Vagina (tissue), 2 donors: Measurements from ENCODE around the gene PDE8A. TPM values are rescaled to one million over a fixed set of nuclear protein-coding genes. Genes with fewer than 3 reads are reported as not detected.
A peak's percentile ranks its signal among the peaks of the same experiment; 100 is the strongest.

Experiments used
- DNase-seq, 2 donors: peaks; one replicate each; pipeline ENCODE4 v3.0.0-alpha.2; 2017; ENCODE audit errors: extremely low spot score in 2 of 2
- H3K27ac ChIP-seq: fragments of 200-600 bp; sonication (generic); one replicate; pipeline ENCODE4 v1.5.1; 2019
- H3K27me3 ChIP-seq: fragments of 200-600 bp; sonication (generic); one replicate; pipeline ENCODE4 v1.5.1; 2019
- H3K36me3 ChIP-seq, 2 donors: fragments of 200-600 bp; sonication (generic); one replicate each; pipeline ENCODE4 v1.5.1; 2017 to 2019
- H3K4me1 ChIP-seq: fragments of 200-600 bp; sonication (generic); one replicate; pipeline ENCODE4 v1.5.1; 2019
- H3K4me3 ChIP-seq, 2 donors: fragments of 200-600 bp; sonication (generic); 1 replicate in 1 of 2; 2 replicates in 1 of 2; pipeline ENCODE4 v1.5.1; 2016 to 2019
- H3K9me3 ChIP-seq: fragments of 200-600 bp; sonication (generic); one replicate; pipeline ENCODE4 v1.5.1; 2019
- POLR2A ChIP-seq, 2 donors: fragments of 450-650 bp; IDR thresholded peaks; one replicate each; pipeline ENCODE4 v1.6.1; 2017; ENCODE audit warnings: antibody characterized with exemption in 2 of 2, mild to moderate bottlenecking in 2 of 2, moderate library complexity in 2 of 2
- POLR2AphosphoS5 ChIP-seq, 2 donors: sonication (generic); formaldehyde crosslinking; IDR thresholded peaks; one replicate each; pipeline ENCODE4 v1.9.0; 2017; ENCODE audit warnings: antibody characterized with exemption in 2 of 2, mild to moderate bottlenecking in 2 of 2, low read depth in 1 of 2; ENCODE audit not compliant: insufficient read depth in 1 of 2
- intact Hi-C: fragments of 100-400 bp; cut with DNase I; formaldehyde crosslinking; loops from one replicate; pipeline ENCODE4 v1.15.1; 2023
- total RNA-seq: library from RNA; depleted of rRNA; stranded (reverse); fragments of >200 nt; gene quantifications from one replicate; pipeline ENCODE4 v1.2.3, GENCODE V29; 2016
- TF ChIP-seq, protein P1 (sequence below), 3 experiments: fragments of 450-650 bp in 2 of 3; fragments of 200-600 bp in 1 of 3; sonication (generic) in 1 of 3; IDR thresholded peaks; one replicate each; pipeline ENCODE4 v1.5.1; 2017 to 2019; ENCODE audit warnings: antibody characterized with exemption in 3 of 3, mild to moderate bottlenecking in 2 of 3, moderate library complexity in 2 of 3

The PDE8A gene
- total RNA-seq, 1 donor from 2014 or later, result 33.9 TPM

- TF ChIP-seq POLR2AphosphoS5 (IDR thresholded peaks at IDR 0.05; ENCODE audit: insufficient read depth in 1 of 2, low read depth in 1 of 2), result no peak
- TF ChIP-seq, protein P1, sequence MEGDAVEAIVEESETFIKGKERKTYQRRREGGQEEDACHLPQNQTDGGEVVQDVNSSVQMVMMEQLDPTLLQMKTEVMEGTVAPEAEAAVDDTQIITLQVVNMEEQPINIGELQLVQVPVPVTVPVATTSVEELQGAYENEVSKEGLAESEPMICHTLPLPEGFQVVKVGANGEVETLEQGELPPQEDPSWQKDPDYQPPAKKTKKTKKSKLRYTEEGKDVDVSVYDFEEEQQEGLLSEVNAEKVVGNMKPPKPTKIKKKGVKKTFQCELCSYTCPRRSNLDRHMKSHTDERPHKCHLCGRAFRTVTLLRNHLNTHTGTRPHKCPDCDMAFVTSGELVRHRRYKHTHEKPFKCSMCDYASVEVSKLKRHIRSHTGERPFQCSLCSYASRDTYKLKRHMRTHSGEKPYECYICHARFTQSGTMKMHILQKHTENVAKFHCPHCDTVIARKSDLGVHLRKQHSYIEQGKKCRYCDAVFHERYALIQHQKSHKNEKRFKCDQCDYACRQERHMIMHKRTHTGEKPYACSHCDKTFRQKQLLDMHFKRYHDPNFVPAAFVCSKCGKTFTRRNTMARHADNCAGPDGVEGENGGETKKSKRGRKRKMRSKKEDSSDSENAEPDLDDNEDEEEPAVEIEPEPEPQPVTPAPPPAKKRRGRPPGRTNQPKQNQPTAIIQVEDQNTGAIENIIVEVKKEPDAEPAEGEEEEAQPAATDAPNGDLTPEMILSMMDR (IDR thresholded peaks at IDR 0.05), result no peak
- no peak for TF ChIP-seq POLR2A (IDR thresholded peaks at IDR 0.05)
- DNase-seq, result peak in 1 of 2 donors; percentile 40
- H3K9me3 ChIP-seq, result no peaks in the 10 kb centered on the region
- H3K4me3 ChIP-seq, result no peak overlapping the region
- no peaks in the 10 kb centered on the region for H3K4me1 ChIP-seq
- no peaks in the 10 kb centered on the region for H3K36me3 ChIP-seq
- intact Hi-C loops, result no loop called here
- no peaks in the 10 kb centered on the region for H3K27me3 ChIP-seq
- no peak overlapping the region for H3K27ac ChIP-seq
These were observed 91.3 kb downstream of the PDE8A start for GRCh38 chr15:85072917-85073316.

DNA sequence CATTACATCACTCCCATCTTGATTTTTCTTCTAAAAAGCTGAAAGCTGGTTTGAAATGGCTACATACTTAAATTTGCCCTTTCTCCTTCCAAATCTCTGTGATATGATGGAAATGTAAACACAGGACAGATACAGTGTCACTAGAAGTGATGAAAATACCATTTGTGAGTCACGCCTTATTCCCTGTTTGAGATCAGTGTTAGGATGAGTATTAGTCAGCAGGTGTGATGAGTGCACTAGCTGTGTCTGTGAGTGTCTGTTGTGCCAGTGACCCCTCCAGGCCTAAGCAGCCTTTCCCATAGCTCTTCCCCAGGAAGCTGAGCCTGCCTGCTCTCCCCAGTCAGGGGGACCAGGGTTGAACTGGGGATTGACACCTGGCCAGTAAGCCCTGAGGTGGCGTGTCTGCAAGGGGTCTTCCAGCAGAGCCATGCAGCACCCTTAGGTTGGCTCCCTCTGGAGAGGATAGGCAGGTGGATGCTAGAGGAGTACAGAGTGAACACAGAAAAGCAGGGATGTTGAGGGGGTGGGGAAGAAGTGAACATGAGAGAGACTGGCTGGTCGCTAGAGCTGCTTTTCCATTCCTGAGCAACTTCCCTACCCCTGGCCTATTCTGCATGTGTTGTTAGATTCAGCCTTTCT is 92.0 kb downstream of the PDE8A start:
- Histone ChIP-seq H3K36me3 (no peaks in the 10 kb centered on the region), H3K27me3 (no peaks in the 10 kb centered on the region), H3K27ac (no peak overlapping the region), H3K9me3 (no peaks in the 10 kb centered on the region), H3K4me3 (no peak overlapping the region), H3K4me1 (no peaks in the 10 kb centered on the region)
- DNase-seq, result peak in 1 of 2 donors; percentile 54
- TF ChIP-seq, protein P1 (IDR thresholded peaks at IDR 0.05), result no peak
- TF ChIP-seq POLR2A (IDR thresholded peaks at IDR 0.05) (no peak), POLR2AphosphoS5 (IDR thresholded peaks at IDR 0.05; ENCODE audit: insufficient read depth in 1 of 2, low read depth in 1 of 2) (no peak)
- intact Hi-C loops, result no loop called here

GRCh38 chr15:85086855-85087254 is 105.2 kb downstream of the PDE8A start:
- no peaks in the 10 kb centered on the region for H3K27me3 ChIP-seq
- H3K27ac ChIP-seq, result no peak overlapping the region
- intact Hi-C loops, result no loop called here
- H3K36me3 ChIP-seq, result peaks cover 0 to 28% of the 10 kb centered on the region in 2 donors
- H3K9me3 ChIP-seq, result no peaks in the 10 kb centered on the region
- H3K4me3 ChIP-seq, result no peak overlapping the region
- TF ChIP-seq POLR2AphosphoS5 (IDR thresholded peaks at IDR 0.05; ENCODE audit: insufficient read depth in 1 of 2, low read depth in 1 of 2) (no peak), POLR2A (IDR thresholded peaks at IDR 0.05) (no peak)
- TF ChIP-seq, protein P1 (IDR thresholded peaks at IDR 0.05), result no peak
- DNase-seq, result no peak
- H3K4me1 ChIP-seq, result no peaks in the 10 kb centered on the region

GRCh38 chr15:85088300-85088699 is 106.6 kb downstream of the PDE8A start:
- Histone ChIP-seq H3K27ac (no peak overlapping the region), H3K36me3 (peaks cover 0 to 28% of the 10 kb centered on the region in 2 donors)
- TF ChIP-seq, protein P1 (IDR thresholded peaks at IDR 0.05), result no peak
- TF ChIP-seq POLR2AphosphoS5 (IDR thresholded peaks at IDR 0.05; ENCODE audit: insufficient read depth in 1 of 2, low read depth in 1 of 2) (no peak), POLR2A (IDR thresholded peaks at IDR 0.05) (no peak)

GRCh38 chr15:85089929-85090597 is 108.4 kb downstream of the PDE8A start:
- no peak overlapping the region for H3K4me3 ChIP-seq
- no peak overlapping the region for H3K27ac ChIP-seq
- no peaks in the 10 kb centered on the region for H3K9me3 ChIP-seq
- H3K27me3 ChIP-seq, result no peaks in the 10 kb centered on the region
- H3K36me3 ChIP-seq, result peaks cover 0 to 23% of the 10 kb centered on the region in 2 donors
- no peak for DNase-seq
- H3K4me1 ChIP-seq, result no peaks in the 10 kb centered on the region
- intact Hi-C loops, result no loop called here
- no peak for TF ChIP-seq POLR2AphosphoS5 (IDR thresholded peaks at IDR 0.05; ENCODE audit: insufficient read depth in 1 of 2, low read depth in 1 of 2)
- no peak for TF ChIP-seq POLR2A (IDR thresholded peaks at IDR 0.05)
- TF ChIP-seq, protein P1 (IDR thresholded peaks at IDR 0.05), result no peak

More at GRCh38 chr15:85088300-85088699, 106.6 kb downstream of the PDE8A start:
- no peak overlapping the region for H3K4me3 ChIP-seq
- no peaks in the 10 kb centered on the region for H3K9me3 ChIP-seq
- intact Hi-C loops, result no loop called here
- H3K4me1 ChIP-seq, result no peaks in the 10 kb centered on the region
- no peaks in the 10 kb centered on the region for H3K27me3 ChIP-seq
- no peak for DNase-seq
